GM15510 (cell line): ENCODE data around the gene ING2.

ENCODE experiments used
- POLR2A ChIP-seq: IDR thresholded peaks from 3 replicates; pipeline ENCODE4 v1.6.1; 2011; ENCODE audit warnings: borderline replicate concordance; ENCODE audit not compliant: insufficient read length; ENCODE audit errors: extremely low read depth

ING2 gene

DNA sequence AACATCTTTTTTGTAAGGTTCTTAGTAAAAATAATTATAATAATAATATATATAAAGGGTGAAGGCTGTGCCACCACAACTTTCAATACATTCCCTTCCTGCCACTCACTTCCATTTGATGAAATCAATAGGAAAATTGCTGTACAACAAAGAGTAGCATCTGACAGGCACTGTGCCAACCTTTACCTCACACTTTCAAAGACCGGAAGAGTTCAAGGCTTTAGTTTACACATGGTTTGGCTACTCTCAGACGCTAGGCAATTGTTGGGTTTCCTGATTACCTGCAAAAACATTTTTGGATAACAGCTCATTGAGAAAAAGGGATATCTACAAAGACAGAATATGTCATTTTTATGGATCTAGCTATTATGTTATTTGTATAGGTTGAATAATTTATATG is 5.5 kb upstream of the ING2 start:
- TF ChIP-seq POLR2A = no peak

DNA sequence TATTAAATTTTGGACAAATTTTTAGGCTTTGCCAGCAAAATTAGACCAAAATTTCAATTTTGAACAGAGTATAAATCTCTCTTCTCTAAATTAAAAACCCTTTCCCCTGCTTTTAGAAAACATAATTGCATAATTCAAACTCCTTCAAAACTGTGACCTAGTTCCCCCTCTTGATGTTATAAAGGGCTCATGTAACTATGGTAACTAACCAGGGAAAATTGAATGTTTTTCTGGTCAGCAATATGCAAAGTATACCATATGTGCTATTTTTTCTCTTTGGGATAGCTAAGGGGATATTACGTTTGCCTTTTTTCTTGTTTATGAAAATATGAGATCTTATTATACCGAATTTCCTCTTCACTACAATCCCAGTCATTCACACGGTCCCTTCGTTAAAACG is 5.1 kb upstream of the ING2 start:
- no peak for TF ChIP-seq POLR2A

DNA sequence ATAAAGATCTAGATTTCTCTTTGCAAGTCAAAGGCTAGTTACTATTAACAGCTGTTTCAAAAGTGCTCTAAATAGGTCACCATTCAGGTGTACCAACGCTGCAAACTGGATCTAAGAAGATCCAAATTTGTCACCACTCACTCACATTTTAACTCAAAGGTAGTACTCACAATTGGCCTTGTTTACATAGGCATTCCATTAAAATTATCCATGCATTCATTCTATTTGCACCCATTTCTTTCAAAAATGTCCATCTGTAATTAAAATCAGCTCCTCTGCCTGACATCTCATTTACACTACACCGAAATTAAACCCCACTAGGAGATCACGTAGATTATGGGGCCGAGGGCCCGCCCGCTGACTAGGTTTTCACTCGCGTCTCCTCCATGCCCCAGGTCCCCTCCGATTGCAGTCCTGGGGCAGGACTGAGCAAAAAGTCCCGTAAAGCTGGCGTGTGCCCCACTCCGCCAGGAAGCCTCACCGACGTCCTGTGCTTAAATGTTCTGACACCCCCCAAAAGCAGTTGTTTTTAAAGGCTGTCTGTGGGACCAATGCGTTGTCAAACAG is 1.3 kb upstream of the ING2 start:
- TF ChIP-seq POLR2A = no peak

DNA sequence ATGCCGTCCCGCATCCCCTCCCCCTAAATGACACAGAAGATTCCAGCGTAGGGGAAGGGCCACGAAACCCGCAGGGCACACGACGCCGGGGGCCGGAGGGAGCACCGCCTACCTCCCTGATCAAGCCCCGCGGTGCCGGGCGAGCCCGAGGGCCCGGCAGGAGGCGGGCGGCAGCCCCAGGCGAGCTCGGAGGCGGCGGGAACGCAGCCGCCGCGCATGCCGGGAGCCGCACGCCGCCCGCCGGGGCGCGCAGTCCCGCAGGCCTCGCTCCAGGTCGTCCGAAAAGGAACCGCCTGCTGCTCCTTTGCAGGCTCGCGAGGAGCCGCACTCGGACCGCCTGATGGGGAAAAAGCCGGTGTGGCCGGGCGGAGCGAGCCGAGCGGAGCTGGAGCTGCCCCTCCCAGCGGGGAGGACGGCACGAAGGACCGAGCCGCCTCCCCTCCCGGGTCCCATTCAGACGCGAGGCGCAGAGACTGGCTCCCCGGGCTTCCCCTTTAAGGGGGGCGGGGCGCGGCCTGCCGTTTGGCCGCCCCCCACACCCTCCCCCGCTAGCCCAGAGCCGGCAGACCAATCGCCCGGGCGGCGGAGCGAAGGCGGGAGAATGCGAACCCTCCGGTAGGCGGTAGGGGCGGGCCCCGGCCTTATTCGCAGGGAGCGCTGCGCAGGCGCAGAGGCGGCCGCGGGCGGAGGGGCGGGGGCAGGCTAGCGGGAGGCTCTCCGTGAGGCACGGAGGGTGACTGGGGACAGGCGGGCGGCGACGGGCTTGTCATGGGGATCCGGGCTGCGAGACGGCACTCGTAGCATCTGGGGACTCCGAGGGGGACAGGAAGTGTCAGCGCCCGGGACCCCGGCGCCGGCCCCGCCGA is 561 bp upstream of the ING2 start:
- TF ChIP-seq POLR2A = peak; percentile 69

DNA sequence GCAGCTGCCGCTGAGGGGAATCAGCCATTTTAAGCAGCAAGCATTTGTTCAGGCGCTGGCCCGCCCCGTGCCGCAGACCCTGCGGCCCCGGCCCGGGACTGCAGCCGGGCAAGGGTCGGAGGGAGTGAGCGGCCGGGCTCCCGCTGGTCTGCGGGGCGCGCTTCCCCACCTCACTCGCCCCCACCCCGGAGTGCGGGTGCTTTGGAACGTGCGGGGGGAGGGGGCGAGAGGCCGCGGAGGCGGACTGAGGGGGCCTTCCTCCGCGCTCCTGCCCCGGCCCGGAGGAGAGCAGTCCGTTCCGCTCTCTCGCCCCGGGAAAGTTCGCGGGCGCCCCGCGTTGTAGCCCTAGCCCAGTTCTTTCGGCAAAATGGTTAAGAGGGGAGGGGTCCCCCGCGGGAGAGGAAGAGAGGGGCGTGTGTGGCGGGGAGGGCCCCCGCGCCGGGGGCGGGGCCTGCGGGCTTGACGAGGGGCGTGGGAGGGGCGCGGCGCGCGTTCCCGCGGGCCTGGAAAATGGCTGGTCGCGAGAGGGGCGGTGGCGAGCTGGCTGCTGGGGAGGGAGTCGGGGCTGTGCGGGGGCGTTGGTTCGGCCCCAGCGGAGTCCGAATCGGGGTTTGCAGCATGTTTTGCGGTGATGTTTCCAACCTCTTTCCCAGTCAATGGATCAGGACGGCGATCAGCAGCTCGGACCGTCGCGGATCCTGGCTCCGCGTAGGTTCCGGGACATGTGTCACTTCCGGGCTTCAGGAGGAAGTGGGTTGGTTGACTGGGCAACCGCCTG is 942 bp downstream of the ING2 start:
- peak; percentile 69 for TF ChIP-seq POLR2A

DNA sequence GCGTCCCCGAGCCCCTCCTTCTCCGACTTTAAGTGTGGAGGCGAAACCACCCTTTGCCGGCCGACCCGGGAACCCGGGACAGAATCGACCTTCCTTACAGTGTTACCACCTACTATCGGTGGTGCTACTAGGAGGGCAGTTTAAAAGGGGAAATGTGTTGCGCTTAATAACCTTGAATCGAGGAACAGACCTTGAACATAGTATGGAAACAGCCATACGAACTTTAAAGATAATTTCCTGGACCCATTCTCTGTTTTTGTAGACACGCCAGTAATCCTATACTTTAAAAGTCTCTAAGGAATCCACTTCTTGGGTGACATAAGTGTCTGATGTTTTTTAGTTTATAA is 1.5 kb downstream of the ING2 start:
- no peak for TF ChIP-seq POLR2A

DNA sequence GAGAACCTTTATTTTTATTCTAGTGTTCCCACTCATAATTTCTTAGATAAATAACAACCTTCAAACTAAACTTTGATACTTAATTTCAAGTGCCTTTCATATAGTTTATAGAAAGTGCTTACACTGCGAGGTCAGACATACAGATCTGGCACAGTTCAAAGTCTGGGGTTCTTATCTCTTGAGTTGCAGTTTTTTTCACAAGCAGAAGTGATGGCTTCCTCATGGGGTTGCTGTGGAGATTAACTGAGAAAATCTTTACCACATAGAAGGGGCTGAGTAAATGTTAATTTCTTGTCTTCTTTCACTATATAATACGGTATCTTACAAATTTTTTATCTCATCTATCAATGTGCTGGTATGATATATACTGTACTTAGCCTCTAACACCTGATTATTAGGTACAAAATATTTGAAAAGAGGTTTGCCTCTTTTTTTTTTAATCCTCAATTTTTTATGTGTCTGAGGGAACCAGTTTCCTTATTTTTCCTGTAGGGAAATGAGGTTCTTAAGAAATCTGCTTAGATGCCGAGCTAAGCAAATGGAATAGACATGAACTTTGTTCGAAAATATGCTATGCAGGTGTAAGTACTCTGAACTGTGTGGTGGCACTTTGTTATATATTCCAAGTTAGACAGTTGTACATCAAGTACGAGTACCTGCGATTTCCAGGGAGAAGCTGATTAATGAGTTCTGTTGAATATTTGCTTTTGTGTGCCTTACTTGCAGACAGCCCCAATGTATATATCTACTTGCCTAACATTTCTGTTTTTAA is 3.3 kb downstream of the ING2 start:
- no peak for TF ChIP-seq POLR2A

DNA sequence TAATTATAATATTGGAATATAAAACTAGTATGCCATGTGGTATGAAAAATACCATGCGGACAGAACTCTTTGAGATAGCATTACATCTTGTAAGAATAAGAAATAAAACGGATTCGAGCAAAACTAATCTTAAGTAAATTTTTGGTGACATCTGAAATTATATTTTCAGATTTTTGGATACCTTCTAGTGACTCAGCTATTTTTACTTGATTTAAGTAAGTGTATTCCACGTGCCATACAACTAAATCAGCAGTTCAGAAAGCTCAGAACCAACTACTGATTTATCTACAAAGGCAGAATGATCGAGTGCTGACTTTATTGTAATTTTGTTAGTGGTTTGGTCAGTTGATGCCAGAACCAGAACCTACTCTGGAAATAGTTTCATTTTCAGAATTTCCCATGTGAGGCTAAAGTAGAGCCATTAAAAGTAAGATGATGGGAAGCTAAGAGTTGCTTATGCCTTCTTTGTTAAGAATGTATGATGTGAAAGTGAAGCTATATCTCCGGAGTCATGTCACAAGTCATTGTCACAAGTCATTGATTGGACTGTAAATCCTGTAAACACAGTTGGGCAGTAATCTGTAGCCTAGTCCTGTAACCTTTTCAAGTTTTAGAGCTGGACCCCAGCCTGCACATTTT is 4.0 kb downstream of the ING2 start:
- no peak for TF ChIP-seq POLR2A

DNA sequence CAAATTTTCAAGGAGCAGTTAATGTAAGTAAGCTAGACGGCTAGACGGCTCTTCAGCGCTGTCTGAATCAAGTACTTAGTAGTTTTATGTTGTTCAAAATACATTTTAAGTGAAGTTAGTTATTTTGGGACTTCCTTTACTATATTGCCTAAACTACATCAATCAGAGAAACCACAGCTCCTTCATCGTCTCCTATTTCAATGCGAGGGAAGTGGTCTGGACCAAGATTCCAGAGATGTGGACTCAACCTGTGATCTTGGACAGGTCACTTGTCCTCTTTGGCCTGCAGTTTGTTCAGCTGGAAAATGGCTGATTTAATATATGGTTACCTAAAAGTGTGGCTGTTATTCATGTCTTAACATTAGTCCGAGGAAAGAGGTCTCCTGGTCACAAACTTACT is 10.6 kb downstream of the ING2 start:
- no peak for TF ChIP-seq POLR2A

DNA sequence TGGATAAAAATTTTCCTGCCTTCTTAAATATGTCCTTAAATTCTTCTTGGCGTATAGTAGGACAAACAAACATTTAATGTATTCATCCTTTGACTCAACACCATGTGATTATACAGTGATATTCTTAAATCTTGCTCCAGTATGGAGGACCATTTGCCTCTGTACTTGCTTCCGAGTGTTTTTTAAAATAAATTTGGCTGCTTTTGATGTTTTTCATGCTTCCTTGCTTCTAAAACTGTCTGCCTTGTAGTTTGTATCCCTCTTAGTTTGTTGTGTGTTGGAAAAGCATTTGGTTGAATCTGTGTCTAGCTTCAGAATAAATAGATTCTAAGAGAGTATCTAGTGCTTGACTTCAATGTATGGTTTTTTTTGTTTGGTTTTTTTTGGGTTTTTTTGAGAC is 12.3 kb downstream of the ING2 start:
- no peak for TF ChIP-seq POLR2A

DNA sequence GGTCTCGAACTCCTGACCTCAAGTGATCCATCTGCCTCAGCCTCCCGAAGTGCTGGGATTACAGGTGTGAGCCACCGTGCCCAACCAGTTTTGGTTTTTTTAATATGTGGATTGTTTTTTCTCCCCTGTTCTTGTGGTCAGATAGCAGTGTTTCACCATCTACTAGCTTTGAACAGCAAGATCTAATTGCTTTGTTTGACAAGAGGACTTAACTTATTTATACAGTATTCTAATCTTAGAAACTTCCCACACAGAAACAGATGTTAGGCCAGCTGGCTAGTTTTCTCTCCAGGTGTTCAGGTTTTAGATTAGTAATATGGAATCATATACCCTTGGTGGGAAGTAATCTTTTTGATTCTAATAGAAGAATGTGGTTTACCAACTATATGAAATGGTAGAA is 12.9 kb downstream of the ING2 start:
- TF ChIP-seq POLR2A = no peak

DNA sequence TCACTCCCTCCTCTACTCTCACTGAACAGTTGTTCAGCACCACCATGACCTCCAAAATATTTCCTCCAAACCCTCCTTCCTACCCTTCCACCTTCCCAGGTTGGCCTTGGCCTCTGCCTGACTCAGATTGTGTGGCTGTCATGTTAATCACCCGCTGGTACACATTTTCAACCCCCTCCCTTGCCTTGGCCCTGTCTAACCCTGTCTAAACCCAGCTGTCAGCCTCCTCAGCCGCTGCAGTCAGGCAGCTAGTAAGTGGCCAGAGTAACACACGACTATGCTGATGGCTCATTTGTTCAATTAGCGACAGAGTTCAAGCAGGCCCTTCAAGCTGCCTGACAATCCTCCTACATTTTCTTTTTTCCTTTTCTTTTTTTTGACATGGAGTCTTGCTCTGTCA is 18.0 kb downstream of the ING2 start:
- TF ChIP-seq POLR2A = no peak

DNA sequence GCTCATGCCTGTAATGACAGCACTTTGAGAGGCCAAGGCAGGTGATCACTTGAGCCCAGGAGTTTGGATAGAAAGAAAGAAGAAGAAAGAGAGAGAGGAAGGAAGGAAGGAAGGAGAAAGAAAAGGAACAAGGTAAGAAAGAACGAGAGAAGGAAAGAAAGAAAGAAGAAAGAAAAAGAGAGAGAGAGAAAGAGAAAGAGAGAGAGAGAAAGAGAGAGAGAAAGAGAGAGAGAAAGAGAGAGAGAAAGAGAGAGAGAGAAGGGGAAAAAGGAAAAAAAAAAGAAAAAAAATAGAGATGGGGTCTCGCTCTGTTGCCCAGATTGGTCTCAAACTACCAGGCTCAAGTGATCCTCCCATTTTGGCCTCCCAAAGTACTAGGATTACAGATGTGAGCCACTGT is 22.5 kb downstream of the ING2 start:
- TF ChIP-seq POLR2A = no peak

DNA sequence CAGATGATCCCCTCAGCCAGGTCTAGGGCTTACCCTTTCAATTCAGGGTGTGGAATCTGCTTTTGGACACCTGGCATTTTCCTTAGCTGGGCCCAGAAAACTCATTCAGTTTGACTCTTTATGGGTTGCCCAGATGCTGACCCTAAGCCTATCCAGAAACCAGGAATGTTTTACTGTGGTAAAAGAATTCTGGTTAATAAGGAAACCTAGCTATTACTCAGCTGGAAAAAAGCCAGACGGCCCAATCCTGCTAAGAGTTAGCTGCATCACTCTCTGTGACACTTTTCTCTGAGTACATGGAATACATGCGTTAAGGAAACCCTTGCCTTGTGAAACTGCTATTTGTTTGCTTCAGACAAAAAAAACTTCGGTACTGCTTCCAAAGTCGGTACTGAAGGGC is 28.0 kb downstream of the ING2 start:
- no peak for TF ChIP-seq POLR2A
